ENCODE results near the gene C10orf143.

DNA sequence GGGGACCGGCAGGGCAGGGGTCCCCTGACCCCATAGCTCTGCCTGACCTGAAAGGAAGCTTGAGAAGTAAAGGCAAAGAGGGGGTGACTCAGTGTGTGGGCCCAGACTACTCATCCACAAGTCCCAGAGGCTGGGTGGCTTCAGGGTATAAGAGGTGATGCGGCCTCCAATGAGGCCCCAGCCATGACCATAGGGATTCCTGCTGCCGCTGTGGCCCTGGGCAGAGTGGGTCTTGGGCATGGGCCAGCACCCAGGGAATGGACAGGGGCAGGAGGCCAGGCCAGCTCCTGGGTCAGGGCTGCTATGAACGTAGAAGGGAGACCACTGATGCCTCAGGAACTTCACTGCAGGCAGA is 82.2 kb downstream of the C10orf143 start:
- TF ChIP-seq, protein P1, sequence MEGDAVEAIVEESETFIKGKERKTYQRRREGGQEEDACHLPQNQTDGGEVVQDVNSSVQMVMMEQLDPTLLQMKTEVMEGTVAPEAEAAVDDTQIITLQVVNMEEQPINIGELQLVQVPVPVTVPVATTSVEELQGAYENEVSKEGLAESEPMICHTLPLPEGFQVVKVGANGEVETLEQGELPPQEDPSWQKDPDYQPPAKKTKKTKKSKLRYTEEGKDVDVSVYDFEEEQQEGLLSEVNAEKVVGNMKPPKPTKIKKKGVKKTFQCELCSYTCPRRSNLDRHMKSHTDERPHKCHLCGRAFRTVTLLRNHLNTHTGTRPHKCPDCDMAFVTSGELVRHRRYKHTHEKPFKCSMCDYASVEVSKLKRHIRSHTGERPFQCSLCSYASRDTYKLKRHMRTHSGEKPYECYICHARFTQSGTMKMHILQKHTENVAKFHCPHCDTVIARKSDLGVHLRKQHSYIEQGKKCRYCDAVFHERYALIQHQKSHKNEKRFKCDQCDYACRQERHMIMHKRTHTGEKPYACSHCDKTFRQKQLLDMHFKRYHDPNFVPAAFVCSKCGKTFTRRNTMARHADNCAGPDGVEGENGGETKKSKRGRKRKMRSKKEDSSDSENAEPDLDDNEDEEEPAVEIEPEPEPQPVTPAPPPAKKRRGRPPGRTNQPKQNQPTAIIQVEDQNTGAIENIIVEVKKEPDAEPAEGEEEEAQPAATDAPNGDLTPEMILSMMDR (IDR thresholded peaks at IDR 0.05): no peak
- no peak for TF ChIP-seq POLR2A (IDR thresholded peaks at IDR 0.05)
